Right lobe of liver (tissue), 6 donors: Measurements from ENCODE around the gene C3. TPM values are rescaled to one million over a fixed set of nuclear protein-coding genes. Genes with fewer than 3 reads are reported as not detected.
A peak's percentile ranks its signal among the peaks of the same experiment; 100 is the strongest.
"Not testable (repeated sequence)": the region's sequence is repeated elsewhere in the genome, so short reads cannot be mapped to it uniquely, and the experiment has no call there.

Source experiments
- ATAC-seq, 4 donors: fragments of 200-7000 bp; cut with Tn5 transposase; one replicate each; pipeline ENCODE4 v1.9.1; 2020; ENCODE audit warnings: mild to moderate bottlenecking in 4 of 4, moderate library complexity in 4 of 4
- DNase-seq, 3 donors: peaks; one replicate each; pipeline ENCODE4 v3.0.0-alpha.2; 2020
- H3K27ac ChIP-seq, 3 donors: fragments of 200-600 bp; one replicate each; pipeline ENCODE4 v1.8.0; 2022
- H3K27me3 ChIP-seq, 2 donors: fragments of 200-600 bp; one replicate each; pipeline ENCODE4 v1.8.0; 2022
- H3K36me3 ChIP-seq, 4 donors: fragments of 200-600 bp; sonication (generic) in 1 of 4; one replicate each; pipeline versions ENCODE4 v1.5.1 to v1.8.0; 2017 to 2022; ENCODE audit warnings: control low read depth in 1 of 4
- H3K4me1 ChIP-seq, 4 donors: fragments of 200-600 bp; sonication (generic) in 1 of 4; one replicate each; pipeline versions ENCODE4 v1.5.1 to v1.8.0; 2017 to 2022; ENCODE audit warnings: control low read depth in 1 of 4
- H3K4me3 ChIP-seq, 3 donors: fragments of 200-600 bp; one replicate each; pipeline ENCODE4 v1.8.0; 2022
- H3K9me3 ChIP-seq, 4 donors: fragments of 200-600 bp; sonication (generic) in 1 of 4; one replicate each; pipeline versions ENCODE4 v1.5.1 to v1.8.0; 2017 to 2022; ENCODE audit warnings: control low read depth in 1 of 4
- POLR2A ChIP-seq: fragments of 450-650 bp; IDR thresholded peaks from one replicate; pipeline ENCODE4 v1.6.1; 2017; ENCODE audit warnings: antibody characterized with exemption, mild to moderate bottlenecking
- WGBS: methylation state at CpG from one replicate; pipeline ENCODE4 v1.1.6; 2018; ENCODE audit warnings: low coverage, low lambda C conversion rate; ENCODE audit not compliant: insufficient coverage; ENCODE audit errors: missing lambda C conversion rate; 5-methylcytosine and 5-hydroxymethylcytosine counted together
- intact Hi-C, 2 donors: fragments of 100-400 bp; cut with DNase I; formaldehyde crosslinking; loops; one replicate each; pipeline versions ENCODE4 v1.11.2 to v1.14.1; 2022
- total RNA-seq, 6 experiments: library from RNA; depleted of rRNA in 2 of 6; stranded (reverse); fragments of >200 nt in 2 of 6; fragmentation: NEBNext Ultra II Directional in 3 of 6; extraction: Animal tissue kit (Norgen Biotek cat#: 25700) in 3 of 6; gene quantifications; one replicate each; pipeline versions ENCODE4 v1.1.0 to v1.2.4, GENCODE V29; 2016 to 2023
- TF ChIP-seq, protein P1 (sequence below), 4 donors: fragments of 200-600 bp in 3 of 4; fragments of 450-650 bp in 1 of 4; IDR thresholded peaks; one replicate each; pipeline versions ENCODE4 v1.5.1 to v1.8.0; 2016 to 2022; ENCODE audit warnings: antibody characterized with exemption in 4 of 4, mild to moderate bottlenecking in 2 of 4
- donor health status: DM: no; HTN: yes; CAD: no.
- donor health status: DM: no; HTN: no; CAD: no.
- donor health status: DM: no; HTN: no; CAD: no.
- donor health status: DM: no; HTN: yes; CAD: no.
- donor health status: DM: no; HTN: yes; CAD: no.

C3 gene
- total RNA-seq, 6 experiments from 2014 or later, result 10,569 to 17,502 (median 15,749) TPM

DNA sequence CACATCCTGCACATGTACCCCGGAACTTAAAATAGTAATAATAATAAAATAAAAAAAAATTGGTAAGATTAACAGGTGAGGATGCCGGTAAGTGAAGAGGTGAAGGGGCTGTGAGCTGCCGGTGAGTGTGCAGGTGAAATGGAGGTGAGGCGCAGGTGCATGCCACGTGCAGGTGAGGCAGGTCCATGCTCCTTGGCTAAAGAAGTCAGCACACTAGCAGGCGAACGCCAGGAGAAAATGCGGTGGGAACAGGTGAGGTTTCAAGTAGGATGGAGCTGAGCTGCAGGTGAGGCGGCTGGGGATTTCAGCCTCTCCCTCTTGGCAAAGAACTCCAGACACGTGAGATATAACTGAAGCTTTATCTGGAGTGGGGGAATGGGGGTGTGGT is 43.0 kb downstream of the C3 start:
- H3K9me3 ChIP-seq, result no peaks in the 10 kb centered on the region
- no peak overlapping the region for H3K4me3 ChIP-seq
- no peaks in the 10 kb centered on the region for H3K27me3 ChIP-seq
- DNase-seq, result no peak
- ATAC-seq, result peak in 2 of 4 donors; percentile 2
- H3K4me1 ChIP-seq, result no peaks in the 10 kb centered on the region
- H3K36me3 ChIP-seq, result peaks cover 8 to 99% (median 62%) of the 10 kb centered on the region in 4 donors
- intact Hi-C loops, result no loop called here
- 82% methylated on average over 8 of the region's 10 CpGs for WGBS
- TF ChIP-seq, protein P1, sequence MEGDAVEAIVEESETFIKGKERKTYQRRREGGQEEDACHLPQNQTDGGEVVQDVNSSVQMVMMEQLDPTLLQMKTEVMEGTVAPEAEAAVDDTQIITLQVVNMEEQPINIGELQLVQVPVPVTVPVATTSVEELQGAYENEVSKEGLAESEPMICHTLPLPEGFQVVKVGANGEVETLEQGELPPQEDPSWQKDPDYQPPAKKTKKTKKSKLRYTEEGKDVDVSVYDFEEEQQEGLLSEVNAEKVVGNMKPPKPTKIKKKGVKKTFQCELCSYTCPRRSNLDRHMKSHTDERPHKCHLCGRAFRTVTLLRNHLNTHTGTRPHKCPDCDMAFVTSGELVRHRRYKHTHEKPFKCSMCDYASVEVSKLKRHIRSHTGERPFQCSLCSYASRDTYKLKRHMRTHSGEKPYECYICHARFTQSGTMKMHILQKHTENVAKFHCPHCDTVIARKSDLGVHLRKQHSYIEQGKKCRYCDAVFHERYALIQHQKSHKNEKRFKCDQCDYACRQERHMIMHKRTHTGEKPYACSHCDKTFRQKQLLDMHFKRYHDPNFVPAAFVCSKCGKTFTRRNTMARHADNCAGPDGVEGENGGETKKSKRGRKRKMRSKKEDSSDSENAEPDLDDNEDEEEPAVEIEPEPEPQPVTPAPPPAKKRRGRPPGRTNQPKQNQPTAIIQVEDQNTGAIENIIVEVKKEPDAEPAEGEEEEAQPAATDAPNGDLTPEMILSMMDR (IDR thresholded peaks at IDR 0.05), result no peak
- no peak for TF ChIP-seq POLR2A
- no peak overlapping the region for H3K27ac ChIP-seq

DNA sequence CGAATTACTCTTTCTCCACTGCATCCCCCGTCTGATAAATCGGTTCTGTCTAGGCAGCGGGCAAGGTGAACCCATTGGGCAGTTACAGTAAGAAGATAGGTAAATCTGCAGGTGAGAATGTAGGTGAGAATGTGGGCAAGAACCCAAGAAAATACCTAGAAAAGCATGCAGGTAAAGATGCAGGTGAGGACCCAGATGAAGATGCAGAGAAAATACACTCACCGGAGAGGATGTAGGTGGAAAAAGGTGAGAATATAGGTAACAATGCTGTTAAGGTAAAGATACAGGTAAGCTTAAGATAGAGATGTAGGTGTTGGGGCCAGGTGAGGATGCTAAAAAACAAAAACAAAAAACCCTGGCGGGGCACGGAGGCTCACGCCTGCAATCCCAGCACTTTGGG is 44.2 kb downstream of the C3 start:
- ATAC-seq, result no peak
- intact Hi-C loops, result no loop called here
- no peak overlapping the region for H3K4me3 ChIP-seq
- no peaks in the 10 kb centered on the region for H3K4me1 ChIP-seq
- H3K27ac ChIP-seq, result no peak overlapping the region
- DNase-seq, result no peak
- 84% methylated on average over 7 of the region's 8 CpGs for WGBS
- peaks cover 8 to 87% (median 55%) of the 10 kb centered on the region in 4 donors for H3K36me3 ChIP-seq
- no peaks in the 10 kb centered on the region for H3K9me3 ChIP-seq
- TF ChIP-seq POLR2A, result no peak
- TF ChIP-seq, protein P1 (IDR thresholded peaks at IDR 0.05), result no peak
- H3K27me3 ChIP-seq, result no peaks in the 10 kb centered on the region

DNA sequence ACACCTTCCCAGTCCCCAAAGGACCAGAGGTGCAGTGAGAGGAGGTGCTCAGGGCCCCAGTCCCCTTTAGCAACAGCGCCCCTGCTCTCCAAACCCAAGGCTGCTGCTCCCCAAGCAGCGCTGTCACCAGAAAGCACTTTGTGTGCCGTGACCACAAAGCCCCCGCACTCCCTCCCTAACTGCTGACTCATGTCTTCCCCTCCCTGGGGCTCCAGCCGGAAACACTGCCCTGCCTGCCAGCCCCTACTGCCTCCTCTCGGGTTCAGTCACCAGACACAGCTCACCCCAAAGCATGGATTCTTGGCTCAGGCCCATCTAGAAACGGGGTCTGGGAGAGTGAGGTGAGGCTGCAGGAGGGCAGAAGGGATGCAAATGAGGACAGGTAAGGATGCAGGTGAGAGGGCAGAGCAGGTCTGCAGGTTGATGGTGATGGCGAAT is 45.6 kb downstream of the C3 start:
- DNase-seq (peak; percentile 73 to 77 (median 74)), ATAC-seq (peak; percentile 0 to 18 (median 10))
- H3K4me3 ChIP-seq, result no peak overlapping the region
- TF ChIP-seq, protein P1 (IDR thresholded peaks at IDR 0.05), result no peak
- TF ChIP-seq POLR2A, result no peak
- no peaks in the 10 kb centered on the region for H3K27me3 ChIP-seq
- intact Hi-C loops, result no loop called here
- no peaks in the 10 kb centered on the region for H3K9me3 ChIP-seq
- H3K4me1 ChIP-seq, result no peaks in the 10 kb centered on the region
- peaks cover 8 to 73% (median 42%) of the 10 kb centered on the region in 4 donors for H3K36me3 ChIP-seq
- no peak overlapping the region for H3K27ac ChIP-seq
- WGBS, result 46% methylated on average over 4 of the region's 8 CpGs

DNA sequence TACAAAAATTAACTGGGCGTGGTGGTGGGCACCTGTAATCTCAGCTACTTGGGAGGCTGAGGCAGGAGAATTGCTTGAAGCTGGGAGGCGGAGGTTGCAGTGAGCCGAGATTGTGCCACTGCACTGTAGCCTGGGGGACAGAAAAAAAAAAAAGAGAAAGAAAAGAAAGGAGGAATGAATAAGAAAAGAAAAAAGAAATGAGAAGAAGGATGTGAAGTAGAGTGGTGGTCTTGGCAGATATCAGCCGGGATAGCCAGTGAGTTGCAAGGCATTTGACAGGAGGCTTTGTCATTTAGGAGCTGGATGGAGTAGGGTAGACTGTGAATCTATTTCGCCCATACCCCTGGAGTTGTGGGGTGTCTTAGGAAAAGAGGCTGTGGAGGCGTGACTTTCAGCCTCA is 46.0 kb downstream of the C3 start:
- H3K9me3 ChIP-seq, intact Hi-C loops, H3K4me3 ChIP-seq, H3K27me3 ChIP-seq, H3K27ac ChIP-seq, H3K4me1 ChIP-seq, ATAC-seq, DNase-seq: not testable (repeated sequence)
- 73% methylated on average over 6 of the region's 6 CpGs for WGBS
- peaks cover 8 to 68% (median 38%) of the 10 kb centered on the region in 4 donors for H3K36me3 ChIP-seq

DNA sequence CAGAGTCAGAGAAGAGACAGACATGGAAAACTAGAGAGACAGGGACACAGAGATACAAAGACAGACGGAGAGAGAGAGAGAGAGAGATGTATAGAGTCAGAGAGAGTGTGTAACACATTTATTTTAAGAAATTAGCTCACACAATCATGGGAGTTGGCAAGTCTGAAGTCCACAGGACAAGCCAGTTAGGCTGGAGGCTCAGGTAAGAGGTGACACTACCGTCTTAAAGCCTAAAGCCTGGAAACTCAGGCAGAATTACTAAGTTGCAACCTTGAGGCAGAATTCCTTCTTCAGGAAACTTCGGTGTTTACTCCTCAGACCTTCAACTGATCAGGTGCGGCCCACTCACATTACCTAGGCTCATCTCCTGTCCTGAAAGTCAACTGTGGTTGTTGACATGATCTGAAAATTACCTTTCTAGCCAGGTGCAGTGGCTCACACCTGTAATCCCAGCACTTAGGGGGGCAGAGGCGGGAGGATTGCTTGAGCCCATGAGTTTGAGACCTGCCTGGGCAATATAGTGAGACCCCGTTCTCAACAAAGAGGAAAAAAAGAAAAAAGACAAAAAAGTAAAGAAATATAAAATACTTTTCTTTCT is 47.7 kb downstream of the C3 start:
- Histone ChIP-seq H3K36me3 (peaks cover 8 to 52% (median 29%) of the 10 kb centered on the region in 4 donors), H3K27me3 (no peaks in the 10 kb centered on the region), H3K27ac (peak overlapping the region in 1 of 3 donors; percentile 7), H3K4me1 (no peaks in the 10 kb centered on the region), H3K9me3 (no peaks in the 10 kb centered on the region), H3K4me3 (no peak overlapping the region)
- ATAC-seq, result peak in 1 of 4 donors; percentile 0
- peak; percentile 33 for TF ChIP-seq POLR2A
- TF ChIP-seq, protein P1 (IDR thresholded peaks at IDR 0.05), result no peak
- DNase-seq, result no peak
- 84% methylated on average over 5 of the region's 6 CpGs for WGBS
- intact Hi-C loops, result no loop called here
